Bone marrow (tissue), 2 donors: Measurements from ENCODE around the gene GAGE10.

ENCODE experiments used
- DNase-seq, 2 donors: peaks; one replicate each; lab custom pipeline; 2025; lab: John Stamatoyannopoulos, UW

GAGE10 gene, protein sequence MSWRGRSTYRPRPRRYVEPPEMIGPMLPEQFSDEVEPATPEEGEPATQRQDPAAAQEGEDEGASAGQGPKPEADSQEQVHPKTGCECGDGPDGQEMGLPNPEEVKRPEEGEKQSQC

DNA sequence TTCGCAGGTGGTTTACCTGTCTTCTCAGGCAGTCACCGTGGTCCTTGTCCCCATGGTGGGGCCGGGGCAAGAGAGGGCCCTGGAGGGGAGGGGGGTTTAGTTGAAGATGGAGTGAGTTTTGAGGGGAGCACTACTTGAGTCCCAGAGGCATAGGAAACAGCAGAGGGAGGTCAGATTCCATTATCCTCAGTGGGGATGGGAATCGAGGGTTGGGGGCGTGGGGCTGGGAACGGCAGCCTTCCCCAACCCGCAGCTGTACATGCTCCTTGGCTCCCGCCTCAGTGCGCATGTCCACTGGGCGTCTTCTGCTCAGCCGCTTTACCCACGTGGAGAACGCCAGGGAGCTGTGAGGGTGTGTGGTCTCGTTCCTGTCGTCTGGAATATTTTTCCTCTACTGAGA lies at the start of gene GAGE10:
TSS of gene GAGE10 (plus strand) at position 301 of the 400 bp plus-strand sequence. CDS start 1,214 bp downstream, outside the sequence.
- no peak for DNase-seq

DNA sequence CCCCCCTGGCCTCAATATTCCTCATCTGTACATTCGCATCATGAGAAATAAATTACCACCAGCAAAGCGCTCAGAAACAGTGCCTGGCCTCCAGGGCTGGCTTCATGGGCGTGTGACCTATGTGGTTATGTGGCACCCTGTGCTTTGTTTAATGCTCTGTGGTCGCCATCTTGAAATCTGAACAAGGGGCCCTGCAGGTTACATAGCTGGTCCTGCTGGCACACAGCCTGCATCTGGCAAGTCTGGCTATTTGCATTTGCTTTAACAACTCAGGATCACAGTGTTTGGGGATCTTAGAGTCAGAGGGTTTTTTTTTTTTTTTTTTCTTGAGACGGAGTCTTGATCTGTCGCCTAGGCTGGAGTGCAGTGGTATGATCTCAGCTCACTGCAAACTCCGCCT lies 48.8 kb upstream of the GAGE10 start:
- DNase-seq = no peak

DNA sequence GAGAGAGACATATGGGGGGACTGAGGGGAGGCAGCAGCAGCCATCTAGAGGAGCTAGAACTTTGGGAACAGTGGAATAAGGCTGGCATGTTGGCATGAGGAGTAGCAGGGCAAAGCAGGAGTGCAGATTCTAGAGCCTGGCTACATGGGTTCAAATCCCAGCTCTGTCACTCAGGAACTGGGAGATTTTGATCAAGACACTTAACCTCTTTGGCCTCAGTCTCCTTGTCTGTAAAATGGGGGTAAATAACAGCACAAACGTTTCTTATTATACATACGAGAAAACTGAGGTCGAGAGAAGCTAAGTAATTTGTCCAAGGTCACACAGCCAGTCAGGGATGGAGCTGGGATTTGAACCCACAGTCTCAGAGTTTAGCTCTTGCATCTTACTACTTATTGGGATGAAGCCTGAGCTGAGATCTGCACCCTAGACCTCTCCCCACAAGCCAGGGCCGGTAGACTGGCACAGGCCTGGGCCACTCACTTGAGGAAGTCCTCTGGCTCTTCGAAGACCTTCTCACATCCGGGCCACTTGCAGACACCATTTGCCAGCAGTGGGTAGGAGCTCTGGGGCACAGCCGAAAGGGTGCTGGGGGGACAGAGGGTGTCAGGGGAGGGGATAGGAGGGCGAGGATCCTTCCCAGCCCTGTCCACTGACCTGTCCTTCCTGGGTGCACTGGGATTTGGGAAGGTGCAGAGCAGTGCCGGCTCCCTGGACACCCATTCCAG lies 47.0 kb upstream of the GAGE10 start:
- no peak for DNase-seq

DNA sequence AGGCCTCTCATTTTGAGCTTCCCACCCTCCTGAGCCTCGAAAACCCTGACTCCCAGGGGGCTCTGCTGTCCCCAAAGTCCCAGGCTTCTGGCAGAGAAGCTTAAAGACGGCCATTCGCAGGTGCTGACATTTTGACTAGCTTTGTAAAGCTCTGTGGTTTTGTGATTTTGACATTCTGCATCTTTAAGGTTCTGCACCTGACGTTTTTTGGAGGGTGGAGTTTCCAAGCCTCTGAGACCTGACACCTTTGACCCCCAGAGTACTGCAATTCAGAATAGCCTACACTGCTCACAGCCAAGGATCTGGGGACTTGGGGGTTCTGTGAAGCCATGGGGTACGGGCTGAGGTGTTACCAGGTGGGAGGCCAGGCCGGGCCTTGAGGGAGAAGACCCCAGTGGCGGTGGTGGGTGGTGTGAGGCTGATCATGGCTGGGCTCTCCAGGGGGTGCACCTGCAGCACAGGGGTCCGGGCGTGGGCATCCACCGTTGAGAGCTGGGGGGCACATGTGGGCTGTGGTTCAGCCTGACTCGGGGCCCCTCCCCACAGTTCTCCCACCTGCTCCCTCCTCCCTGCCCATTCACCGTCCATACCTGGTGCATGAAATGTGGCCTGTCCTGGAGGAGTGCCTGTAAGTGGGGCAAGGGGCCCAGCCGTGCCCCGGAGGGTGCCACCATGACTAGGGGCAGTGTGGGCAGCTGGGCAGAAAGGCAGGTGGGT lies 46.2 kb upstream of the GAGE10 start:
- DNase-seq = no peak

DNA sequence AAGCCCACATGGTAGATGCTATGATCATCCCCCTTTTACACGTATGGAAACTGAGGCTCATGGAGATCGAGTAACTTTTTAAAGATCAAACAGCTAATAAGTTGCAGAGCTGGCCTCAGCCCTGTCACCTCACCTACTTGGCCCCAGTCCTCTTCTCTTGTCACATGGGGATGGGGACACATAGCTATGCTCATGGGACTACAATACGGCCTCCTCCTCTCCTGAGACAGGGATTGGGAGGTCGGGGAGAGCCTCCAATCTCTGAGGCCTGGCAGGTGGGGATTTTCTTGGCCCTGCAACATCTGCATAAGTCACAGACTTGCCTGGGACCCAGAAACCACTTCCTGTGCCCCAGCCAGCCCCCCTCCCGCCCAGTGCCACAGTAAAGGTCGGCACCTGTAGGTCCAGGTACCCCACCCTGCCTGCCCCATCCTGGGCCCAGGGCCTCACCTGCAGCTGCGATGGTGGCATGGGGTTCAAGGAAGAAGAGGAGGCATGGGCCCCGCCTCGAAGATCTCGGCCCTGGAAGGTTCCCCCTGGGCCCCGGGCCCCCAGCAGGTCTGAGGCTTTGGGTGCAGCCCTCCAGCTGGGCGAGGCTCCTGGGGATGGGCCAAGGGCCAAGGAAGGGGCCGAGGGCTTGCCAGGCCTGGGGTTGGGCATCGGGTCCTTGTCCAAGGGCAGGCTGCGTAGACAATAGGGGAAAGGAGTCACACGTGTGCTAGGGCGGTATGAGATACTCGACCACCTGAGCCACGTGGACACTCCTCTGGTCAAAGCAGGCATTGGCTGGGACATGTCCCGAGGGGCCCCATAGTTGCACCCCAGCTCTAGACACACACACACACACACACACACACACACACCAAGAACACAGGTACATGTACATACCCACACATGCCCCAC lies 45.3 kb upstream of the GAGE10 start:
- no peak for DNase-seq

DNA sequence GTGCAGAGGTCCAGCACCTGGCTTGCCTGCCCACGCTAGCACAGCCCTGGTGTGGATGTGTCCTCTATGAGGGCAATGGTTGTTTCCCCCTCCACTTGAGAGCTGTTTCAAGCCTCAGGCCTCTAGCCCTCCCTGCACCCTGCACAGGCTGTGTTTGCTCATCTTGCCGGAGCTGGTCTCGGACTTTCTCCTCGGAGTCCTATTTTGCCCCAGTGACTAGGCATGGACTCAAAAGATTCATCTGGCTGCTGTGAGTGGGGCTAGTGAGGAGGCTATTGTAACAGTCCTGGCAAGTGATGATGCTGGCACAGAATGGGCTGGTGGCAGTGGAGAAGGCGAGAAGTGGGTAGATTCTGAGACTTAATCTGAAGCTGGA lies 44.7 kb upstream of the GAGE10 start:
- no peak for DNase-seq

DNA sequence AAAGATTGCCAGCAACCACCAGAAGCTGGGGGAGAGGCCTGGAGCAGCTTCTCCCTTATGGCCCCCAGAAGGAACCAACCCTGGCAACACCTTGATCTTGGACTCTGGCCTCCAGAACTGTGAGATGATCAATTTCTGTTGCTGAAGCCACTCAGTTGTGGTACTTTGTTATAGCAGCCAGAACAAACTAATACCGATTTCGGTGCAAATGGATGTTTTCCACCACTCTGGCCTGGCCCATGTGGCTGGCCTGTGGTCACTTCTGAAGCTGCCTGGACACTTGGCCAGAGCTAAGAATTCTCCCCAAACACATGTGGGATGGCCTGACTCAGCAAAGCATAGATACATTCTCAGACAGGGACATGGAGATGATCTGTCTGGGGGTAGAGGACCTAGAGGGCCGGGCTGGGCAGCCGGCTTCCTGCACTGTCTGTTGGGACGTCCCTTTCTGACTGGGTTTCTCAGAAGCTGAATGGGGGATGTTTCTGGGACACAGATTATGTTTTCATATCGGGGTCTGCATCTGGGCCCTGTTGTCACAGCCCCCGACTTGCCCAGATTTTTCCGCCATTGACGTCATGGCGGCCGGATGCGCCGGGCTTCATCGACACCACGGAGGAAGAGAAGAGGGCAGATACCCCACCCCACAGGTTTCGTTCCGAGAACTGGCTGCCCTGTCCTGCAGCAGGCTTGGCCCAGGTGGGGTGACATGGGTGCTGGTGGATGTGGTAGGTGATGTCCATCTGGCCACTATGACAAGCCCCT lies 43.0 kb upstream of the GAGE10 start:
- no peak for DNase-seq

DNA sequence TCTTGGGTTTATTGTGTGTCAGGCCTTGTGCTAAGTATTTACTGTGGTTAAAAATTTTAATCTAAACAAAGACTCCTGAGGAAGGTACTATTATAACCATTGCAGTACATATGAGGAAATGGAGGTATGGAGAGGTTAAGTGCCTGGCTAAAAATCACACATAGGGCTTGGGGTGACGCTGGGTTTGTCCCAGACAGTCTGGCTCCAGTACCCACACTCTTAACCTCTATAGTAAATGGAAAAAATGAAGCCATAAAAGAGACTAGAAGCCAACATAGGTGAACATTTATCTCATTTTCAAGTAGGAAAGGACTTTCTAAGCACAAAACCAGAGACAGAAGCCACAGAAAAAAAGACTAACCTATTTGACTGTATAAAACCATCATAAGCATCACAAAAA lies 40.8 kb upstream of the GAGE10 start:
- DNase-seq = no peak

DNA sequence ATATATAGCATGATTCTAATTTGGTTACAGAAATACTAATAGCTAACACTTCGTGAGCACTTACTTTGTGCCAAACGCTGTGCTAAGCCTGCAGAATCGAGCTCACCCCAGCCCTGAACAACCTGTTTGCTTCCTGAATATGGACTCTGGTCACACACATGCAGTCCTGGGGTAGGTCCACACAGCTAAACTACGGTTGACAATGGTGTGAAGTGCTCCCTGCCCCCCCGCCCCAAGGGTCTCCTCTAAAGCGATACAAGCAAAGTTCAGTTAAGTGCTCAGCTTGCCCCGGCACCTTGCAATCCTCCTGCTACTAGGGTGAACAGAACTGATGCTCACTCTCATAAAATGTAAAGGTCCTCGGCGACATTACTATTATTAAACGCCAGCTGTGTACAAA lies 39.8 kb upstream of the GAGE10 start:
- DNase-seq = no peak

DNA sequence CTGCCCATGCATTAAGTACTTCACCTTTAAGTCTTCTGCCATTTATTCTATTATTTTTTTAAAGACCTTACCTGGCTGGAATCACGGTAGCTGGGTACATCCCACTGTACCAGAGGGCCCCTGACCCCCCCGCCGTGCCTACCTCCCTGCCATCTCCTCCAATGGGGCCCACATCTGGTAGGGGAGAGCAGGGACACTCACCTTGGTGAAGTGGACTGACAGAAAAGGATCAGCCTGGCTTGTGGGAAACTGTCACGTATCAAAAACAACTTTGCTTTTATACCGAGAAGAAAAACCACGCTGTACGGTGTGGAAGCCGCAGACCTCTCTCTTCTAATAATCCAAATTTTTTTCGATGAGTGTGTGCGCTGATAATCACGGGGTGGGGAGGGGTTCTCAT lies 39.0 kb upstream of the GAGE10 start, which contains the start of gene FOXP3:
TSS of gene FOXP3 (minus strand) at position 251 of the 400 bp plus-strand sequence. CDS start 6,205 bp downstream, outside the sequence.
- no peak for DNase-seq

DNA sequence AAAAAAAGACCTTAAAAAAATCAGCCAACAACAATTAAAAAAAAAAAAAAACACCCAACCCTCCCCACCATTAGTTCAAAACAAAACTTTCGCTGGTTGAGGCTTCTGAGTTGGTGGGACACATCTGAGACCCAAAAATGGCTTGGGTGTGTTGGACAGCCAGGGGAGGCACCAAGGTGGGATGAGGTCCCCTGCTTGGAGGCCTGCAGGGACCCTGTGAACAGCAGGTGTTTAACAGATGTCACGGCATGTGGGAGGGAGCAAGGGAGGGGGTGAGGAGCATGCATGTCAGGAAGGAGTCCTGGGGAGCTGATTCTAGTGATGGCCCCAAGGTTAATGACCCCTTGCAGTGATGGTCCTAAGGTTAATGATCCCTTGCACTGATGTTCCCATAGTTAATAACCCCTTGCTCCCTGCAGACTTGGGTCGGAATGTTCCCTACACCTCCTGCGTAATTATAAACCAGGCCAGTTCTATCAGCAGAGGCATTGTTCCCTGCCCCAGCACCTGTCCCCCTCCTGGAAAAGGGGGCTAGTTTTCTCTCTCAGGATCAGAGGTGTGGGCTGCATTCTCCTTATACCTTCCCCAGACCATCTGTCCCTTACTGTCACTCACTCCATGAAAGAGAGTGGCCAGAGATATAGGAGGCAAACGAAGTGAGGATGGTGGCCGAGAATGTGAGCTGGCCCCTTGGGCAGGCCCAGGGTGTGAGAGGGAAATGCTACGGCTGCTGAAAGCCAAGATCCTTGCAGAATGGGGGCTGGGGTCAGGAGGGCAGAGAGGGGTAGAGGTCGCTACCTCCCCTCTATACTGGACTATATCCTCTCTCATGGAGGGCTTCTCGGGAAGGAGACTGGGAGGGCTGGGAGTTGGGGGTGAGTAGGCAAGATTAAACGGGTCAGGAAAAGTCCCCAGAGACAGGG lies 36.7 kb upstream of the GAGE10 start:
- DNase-seq = no peak

DNA sequence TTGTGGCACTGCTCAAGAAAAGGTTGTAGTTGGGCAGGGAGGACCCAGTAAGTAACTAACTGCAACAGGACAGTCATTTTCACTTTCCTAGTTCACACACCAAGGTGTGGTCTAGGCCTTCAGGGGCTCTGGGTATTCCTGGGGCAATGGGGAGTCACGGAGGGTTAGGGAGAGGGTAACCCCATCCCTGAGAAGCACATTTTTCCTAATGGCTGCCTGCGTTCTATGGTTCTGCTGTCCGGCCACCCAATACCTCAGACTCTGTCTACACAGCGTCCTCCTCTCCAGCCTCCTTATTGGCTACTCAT lies 34.8 kb upstream of the GAGE10 start:
- no peak for DNase-seq

DNA sequence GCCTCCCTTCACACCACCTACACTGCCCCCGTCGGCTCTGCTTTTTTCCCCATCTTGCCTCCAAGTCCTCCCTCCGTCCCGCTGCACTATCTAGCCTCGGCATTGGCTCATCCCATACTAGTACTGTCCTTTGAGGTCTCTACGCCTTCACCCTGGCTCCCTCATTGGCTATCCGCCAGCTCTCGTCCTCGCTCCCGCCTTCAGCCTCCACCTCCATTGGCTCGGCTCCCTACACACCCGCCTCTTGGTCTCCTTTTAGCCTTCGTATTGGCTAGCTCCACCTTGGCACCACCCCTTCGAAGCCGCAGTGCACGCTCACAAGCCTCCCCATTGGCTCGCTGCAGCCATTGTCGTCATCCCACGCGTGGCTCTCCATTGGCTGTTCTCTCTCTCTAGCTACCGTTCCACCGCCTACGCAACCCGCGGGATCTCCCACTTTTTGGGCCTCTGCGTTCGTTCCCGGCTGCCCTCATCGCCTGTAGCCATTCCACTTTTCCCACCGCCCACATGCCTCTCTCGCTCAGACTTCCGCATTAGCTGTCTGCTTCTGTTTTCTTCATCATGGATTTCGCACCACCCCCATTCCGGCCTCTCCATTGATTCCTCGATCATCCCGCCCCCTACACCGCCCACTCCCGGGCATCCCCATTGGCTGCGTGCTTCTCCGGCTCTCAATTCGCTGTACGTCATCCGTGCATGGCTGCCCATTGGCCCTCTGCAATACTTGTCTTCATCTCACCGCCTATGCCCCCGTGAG lies 34.3 kb upstream of the GAGE10 start:
- DNase-seq = peak; percentile 68 to 96

DNA sequence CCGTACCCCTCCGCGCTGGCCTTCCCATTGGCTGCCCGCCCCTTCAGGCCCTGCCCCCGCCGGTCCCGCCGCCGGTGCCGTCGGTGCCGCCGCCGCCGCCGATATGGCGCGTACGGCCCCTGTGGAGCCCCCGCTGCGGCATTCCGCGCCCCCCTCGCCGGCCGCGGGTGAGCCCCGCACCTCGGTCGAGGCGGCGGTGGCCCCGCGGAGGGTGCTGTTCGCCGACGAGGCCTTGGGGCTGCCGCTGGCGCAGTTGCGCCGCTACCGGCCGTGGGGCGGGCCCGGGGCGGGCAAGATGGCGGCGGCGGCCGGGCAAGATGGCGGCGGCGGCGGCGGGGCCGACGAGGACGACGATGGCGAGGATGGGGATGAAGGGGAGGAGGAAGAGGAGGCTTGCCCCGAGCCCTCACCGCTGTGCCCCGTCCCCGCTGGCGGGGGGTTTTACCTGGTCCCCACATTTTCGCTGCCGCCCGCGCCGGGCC lies 33.6 kb upstream of the GAGE10 start, which contains the start of gene PPP1R3F:
TSS of gene PPP1R3F (plus strand) at position 27 of the 482 bp plus-strand sequence. CDS start at position 104, 77 bp downstream.
- peak in 1 of 2 donors; percentile 48 for DNase-seq

DNA sequence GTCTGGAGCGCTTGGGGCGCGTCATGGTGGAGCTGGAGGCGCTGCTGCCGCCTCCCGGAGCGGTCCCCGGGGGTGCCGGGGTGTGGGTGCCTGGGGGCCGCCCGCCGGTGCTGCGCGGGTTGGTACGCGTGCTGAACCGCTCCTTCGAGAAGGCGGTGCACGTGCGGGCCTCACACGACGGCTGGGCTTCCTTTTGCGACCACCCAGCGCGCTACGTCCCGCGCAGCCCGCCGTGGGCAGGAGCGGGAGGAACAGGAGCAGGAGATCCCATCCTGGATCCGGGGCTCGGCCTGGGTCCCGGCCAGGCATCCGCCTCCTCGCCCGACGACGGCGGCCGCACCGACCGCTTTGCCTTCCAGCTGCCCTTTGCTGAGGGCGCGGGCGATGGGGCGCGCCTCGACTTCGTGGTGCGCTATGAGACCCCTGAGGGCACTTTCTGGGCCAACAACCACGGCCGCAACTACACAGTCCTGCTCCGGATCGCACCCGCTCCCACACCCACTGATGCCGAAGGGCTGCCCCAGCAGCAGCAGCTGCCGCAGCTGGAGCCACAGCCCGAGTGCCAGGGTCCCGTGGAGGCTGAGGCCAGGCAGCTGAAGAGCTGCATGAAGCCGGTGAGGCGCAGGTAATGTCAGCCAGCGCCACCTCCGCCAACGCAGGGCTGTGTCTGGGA lies 33.1 kb upstream of the GAGE10 start:
- no peak for DNase-seq

DNA sequence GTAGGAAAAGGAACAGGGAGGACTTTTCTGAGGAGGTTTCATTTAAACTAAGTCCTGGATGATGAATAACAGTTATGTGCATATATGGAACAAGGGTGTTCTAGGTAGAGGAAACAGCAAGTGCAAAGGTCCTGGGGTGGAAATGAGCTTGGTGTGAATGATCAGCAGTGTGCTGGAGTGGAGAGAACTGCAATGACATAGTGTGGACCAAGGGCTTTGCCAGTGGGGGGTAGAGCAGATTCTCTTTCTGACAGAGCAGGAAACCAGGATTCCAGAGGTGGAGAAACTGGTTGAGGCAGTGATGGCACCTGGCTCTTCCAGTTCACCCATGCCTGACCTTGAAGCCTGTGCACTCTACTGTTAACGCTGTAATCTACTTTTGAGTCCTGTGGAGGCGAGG lies 32.1 kb upstream of the GAGE10 start:
- no peak for DNase-seq

DNA sequence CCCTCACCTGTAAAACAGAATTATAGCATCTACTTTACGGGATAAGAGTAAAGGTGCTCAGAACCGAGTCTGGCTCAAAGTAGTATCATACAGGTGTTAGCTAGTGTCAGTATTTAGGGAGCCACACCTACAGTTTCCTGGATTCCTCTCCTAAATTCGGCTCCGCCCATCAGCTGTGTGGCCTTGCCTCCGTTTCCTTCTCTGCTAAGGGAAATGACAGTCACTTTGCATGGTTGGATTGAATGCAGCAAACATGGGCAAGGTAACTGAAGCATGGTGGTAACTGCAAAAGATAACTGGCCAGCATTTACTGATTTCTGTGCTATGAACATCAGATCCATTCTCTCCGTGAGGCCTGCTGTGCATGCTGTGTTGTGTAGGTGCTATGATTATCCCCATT lies 31.0 kb upstream of the GAGE10 start:
- no peak for DNase-seq

DNA sequence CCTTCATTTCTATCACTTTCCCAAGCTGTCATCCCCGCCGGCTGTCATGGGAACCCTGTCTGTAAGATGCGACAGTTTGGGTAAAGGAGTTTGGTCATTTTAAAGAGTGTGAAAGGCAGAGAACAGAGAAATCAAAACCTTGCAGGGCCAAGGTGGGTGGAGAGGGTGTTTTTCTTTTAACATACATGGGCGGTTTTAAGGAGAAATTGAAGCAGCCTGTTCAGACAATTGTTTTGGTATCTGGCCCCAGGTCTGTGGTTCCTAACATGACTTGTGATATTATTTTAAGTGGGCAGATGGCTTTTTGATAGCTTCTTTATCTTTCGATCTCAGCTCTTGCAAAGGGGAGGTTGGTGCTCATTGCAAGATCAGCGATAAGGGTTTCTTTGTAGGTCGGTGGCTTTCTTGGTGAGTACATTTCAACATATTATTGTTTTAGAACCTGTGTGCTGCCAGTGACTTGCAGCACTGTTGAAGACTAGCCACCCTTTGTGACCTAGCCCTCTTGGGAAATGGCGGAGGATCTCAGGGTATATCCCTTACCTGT lies 30.2 kb upstream of the GAGE10 start:
- DNase-seq = no peak

DNA sequence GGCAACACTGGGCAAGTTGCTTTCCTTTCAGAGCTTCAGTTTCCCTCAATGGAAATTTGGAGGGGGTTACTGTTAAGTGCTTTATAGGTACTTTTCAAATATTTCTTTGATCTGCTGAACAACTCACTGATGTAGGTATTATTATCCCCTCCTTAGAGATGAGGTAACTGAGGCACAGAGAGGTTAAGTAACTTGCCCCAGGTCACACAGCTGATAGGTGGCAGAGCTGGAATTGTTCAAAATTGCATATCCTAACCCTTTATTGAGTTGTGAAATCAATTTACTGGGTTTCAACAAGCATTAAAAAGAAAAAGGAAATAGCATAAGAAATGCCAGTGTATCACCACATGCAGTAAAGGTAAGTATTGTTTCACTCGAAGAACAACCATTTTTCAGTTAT lies 27.2 kb upstream of the GAGE10 start:
- DNase-seq = no peak
